ENCODE measurements around the gene VCAN. TPM values are rescaled to one million over a fixed set of nuclear protein-coding genes. Genes with fewer than 3 reads are reported as not detected.

VCAN gene
- total and polyA plus RNA-seq, 2 of the 4 experiments (the other 2 are of a cell fraction): 45.3 to 158 TPM

DNA sequence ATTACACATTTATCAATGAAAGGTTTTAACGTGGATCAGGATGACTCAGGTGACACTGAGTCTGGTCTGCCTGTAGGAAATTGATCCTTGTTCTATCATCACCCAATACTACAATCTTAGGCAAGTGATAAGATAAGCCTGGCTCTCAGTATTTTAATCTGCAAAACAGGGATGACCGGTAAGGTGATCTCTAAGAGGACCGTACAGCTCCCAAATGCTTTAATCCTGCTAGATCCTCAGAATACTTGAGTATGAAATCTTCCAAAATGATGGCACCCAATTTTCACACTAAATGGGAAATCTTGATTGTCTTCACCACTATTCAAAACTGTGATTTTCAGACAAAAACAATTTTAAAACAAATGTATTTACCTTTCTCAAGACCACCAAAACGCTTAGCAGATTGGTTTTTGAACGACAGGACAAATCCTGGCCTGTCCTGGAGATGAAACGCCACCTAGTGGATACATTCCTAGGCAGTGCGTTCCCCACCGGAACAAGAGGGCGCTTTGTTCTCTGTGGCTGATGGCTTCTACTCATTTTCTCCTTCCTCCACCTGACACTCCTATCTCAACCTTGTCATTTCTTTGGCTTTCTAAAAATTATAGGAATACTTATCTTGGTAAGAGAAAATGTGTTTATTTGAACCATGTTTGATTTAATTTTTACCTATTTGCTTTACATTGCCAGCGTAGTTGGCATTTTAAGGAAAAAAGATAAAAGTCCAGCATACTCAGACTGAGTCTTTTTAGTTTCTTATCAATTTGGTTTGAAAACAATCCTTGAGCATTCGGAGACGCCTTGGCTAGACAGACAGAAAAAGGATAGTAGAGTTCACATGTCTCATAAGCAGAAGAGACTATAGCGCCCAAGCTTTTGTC, 41.2 kb upstream of the VCAN start (continued):
- TF ChIP-seq, protein P1, sequence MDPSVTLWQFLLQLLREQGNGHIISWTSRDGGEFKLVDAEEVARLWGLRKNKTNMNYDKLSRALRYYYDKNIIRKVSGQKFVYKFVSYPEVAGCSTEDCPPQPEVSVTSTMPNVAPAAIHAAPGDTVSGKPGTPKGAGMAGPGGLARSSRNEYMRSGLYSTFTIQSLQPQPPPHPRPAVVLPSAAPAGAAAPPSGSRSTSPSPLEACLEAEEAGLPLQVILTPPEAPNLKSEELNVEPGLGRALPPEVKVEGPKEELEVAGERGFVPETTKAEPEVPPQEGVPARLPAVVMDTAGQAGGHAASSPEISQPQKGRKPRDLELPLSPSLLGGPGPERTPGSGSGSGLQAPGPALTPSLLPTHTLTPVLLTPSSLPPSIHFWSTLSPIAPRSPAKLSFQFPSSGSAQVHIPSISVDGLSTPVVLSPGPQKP (IDR thresholded peaks at IDR 0.05; ENCODE audit: borderline replicate concordance, low read depth, low read length): no peak
- TF ChIP-seq MAFK (IDR thresholded peaks at IDR 0.05; ENCODE audit: low read depth, low read length): no peak

DNA sequence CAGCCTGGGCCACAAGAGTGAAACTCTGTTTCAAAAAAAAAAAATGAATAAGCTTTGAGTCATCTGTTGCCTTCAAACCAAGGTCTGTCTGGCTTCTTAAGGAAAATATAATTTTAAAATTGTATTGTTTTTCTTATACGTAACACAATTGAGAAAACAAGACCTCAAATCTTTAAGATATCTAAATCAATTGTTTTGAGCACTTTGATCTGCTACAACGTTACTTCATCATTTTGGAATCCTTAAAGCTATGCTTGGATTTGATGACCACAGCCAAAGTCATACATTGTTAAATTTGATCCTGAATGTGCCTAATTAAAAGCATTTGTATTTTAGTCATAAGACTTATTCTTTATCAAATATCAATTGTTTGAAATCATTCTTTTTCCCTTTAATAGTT, 37.7 kb upstream of the VCAN start:
- POLR2A ChIA-PET (ENCODE audit: unreplicated experiment): no interaction called here
- Histone ChIP-seq H3K79me1 (ENCODE audit: low read depth in 1 of 2, low read length in 2 of 2) (no peaks in the 10 kb centered on the region), H2BK5ac (ENCODE audit: low read depth, low read length, poor library complexity, severe bottlenecking) (no peak overlapping the region), H3K56ac (ENCODE audit: extremely low read depth, insufficient read depth, low read length) (no peak overlapping the region), H2BK15ac (ENCODE audit: low read depth, low read length) (no peak overlapping the region), H4K20me1 (ENCODE audit: insufficient read depth, low read length) (no peaks in the 10 kb centered on the region), H2BK120ac (ENCODE audit: low read depth, low read length) (no peak overlapping the region), H4K91ac (ENCODE audit: insufficient read depth, low read depth, low read length) (no peak overlapping the region), H3K4ac (ENCODE audit: low read depth, low read length) (no peak overlapping the region), H4K5ac (ENCODE audit: low read depth, low read length) (no peak overlapping the region), H2BK20ac (ENCODE audit: low read depth, low read length) (no peak overlapping the region), H2AK5ac (ENCODE audit: low read depth, low read length) (no peak overlapping the region), H3K14ac (replicated peaks; ENCODE audit: low read depth, low read length) (no peak overlapping the region), H3K23ac (ENCODE audit: low read depth, low read length) (no peak overlapping the region), H3K9me1 (ENCODE audit: insufficient read depth, low read length) (no peaks in the 10 kb centered on the region), H3K9me3 (ENCODE audit: control insufficient read depth, insufficient read depth, low read length) (no peaks in the 10 kb centered on the region), H3K36me3 (ENCODE audit: control insufficient read depth, insufficient read depth, low read length) (no peaks in the 10 kb centered on the region), H2AFZ (replicated peaks; ENCODE audit: low read length, poor library complexity) (no peak overlapping the region), H4K8ac (ENCODE audit: low read depth in 2 of 2, low read length in 2 of 2) (no peak overlapping the region), H3K27ac (ENCODE audit: insufficient read depth, low read length) (no peak overlapping the region), H3K27me3 (ENCODE audit: control insufficient read depth, insufficient read depth, low read length) (no peaks in the 10 kb centered on the region), H3K4me3 (ENCODE audit: insufficient read depth, low read depth, low read length) (no peak overlapping the region), H3K4me2 (ENCODE audit: low read depth, low read length) (no peak overlapping the region), H3K4me1 (ENCODE audit: control insufficient read depth, insufficient read depth, low read length) (no peaks in the 10 kb centered on the region), H3K18ac (ENCODE audit: low read depth, low read length) (no peak overlapping the region), H3K9ac (ENCODE audit: low read depth, low read length) (no peak overlapping the region), H2AK9ac (replicated peaks; ENCODE audit: low read depth, low read length, poor library complexity) (no peak overlapping the region)
- CTCF ChIA-PET: no interaction called here
- no TSS peak for BruUV-seq (replicated peaks)
- dilution Hi-C loops (cut with HindIII; ENCODE audit: low sequenced_read_pairs, unreplicated experiment): no loop called here
- no peak for TF ChIP-seq SMC3 (IDR thresholded peaks at IDR 0.05; ENCODE audit: low read depth, low read length)
- TF ChIP-seq BHLHE40 (IDR thresholded peaks at IDR 0.05; ENCODE audit: low read depth, low read length): no peak
- no peak for TF ChIP-seq POLR2A (IDR thresholded peaks at IDR 0.05; ENCODE audit: low read depth, low read length)
- TF ChIP-seq MAZ (IDR thresholded peaks at IDR 0.05; ENCODE audit: borderline replicate concordance, low read depth, low read length): no peak
- TF ChIP-seq MAFK (IDR thresholded peaks at IDR 0.05; ENCODE audit: low read depth, low read length): no peak
- TF ChIP-seq RCOR1 (IDR thresholded peaks at IDR 0.05; ENCODE audit: insufficient replicate concordance, low read length): no peak
- TF ChIP-seq FOS (IDR thresholded peaks at IDR 0.05; ENCODE audit: low read depth, low read length): no peak
- TF ChIP-seq RFX5 (IDR thresholded peaks at IDR 0.05; ENCODE audit: low read depth, low read length): no peak
- no peak for TF ChIP-seq NFE2L2 (IDR thresholded peaks at IDR 0.05; ENCODE audit: low read depth, low read length)
- TF ChIP-seq CEBPB (IDR thresholded peaks at IDR 0.05; ENCODE audit: low read depth, low read length): no peak
- no peak for TF ChIP-seq CHD1 (IDR thresholded peaks at IDR 0.05; ENCODE audit: low read depth, low read length)
- TF ChIP-seq, protein P2, sequence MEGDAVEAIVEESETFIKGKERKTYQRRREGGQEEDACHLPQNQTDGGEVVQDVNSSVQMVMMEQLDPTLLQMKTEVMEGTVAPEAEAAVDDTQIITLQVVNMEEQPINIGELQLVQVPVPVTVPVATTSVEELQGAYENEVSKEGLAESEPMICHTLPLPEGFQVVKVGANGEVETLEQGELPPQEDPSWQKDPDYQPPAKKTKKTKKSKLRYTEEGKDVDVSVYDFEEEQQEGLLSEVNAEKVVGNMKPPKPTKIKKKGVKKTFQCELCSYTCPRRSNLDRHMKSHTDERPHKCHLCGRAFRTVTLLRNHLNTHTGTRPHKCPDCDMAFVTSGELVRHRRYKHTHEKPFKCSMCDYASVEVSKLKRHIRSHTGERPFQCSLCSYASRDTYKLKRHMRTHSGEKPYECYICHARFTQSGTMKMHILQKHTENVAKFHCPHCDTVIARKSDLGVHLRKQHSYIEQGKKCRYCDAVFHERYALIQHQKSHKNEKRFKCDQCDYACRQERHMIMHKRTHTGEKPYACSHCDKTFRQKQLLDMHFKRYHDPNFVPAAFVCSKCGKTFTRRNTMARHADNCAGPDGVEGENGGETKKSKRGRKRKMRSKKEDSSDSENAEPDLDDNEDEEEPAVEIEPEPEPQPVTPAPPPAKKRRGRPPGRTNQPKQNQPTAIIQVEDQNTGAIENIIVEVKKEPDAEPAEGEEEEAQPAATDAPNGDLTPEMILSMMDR (conservative IDR thresholded peaks at IDR 0.05; ENCODE audit: low read depth, low read length): no peak
- WGBS, 2 experiments (ENCODE audit: extremely low coverage in 2 of 2, insufficient read length in 1 of 2): no CpG with 5 or more reads among the region's 2 CpGs
- in situ Hi-C loops (cut with MboI; ENCODE audit: low sequenced_read_pairs): loop anchor here (25.0 kb wide), 1 partner anchor 797 kb away; no protein-coding TSS in a partner anchor
- DNase-seq (peak; percentile 13), ATAC-seq (ENCODE audit: low read depth) (no peak)
- intact Hi-C loops (cut with micrococcal nuclease): loop anchor here (5.0 to 10.0 kb wide), 3 partner anchors 38 to 639 kb away; partner anchors contain the start of gene VCAN

Data from IMR-90 (cell line).